Anterior cingulate cortex (tissue), 58 donors: ENCODE measurements around the gene PLEKHG7.
"Not testable (repeated sequence)": the region's sequence is repeated elsewhere in the genome, so short reads cannot be mapped to it uniquely, and the experiment has no call there.

Experiments
- DNase-seq, 58 donors: peaks; one replicate each; lab custom pipeline; 2025; lab: John Stamatoyannopoulos, UW

PLEKHG7 gene

DNA sequence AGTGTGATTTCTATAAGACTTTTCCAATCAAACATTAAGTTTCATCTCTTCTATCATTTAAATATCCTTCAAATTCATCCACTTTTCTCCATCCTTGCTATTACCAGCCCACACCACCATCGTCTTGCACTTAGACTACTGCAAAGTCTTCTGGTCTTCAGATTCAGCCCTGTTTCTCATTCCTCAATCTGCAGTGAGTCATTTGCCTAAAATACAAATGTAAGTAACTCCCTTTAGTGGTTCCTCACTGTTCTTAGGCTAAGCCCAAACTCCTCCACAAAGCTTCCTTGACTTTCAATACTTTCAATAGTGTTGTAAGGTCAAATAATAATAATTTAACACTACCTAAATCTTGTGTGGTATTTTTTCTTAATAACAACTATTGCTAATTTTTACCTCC lies 83.3 kb downstream of the PLEKHG7 start:
- no peak for DNase-seq

- DNase-seq: not testable (repeated sequence)
Measured at GRCh38 chr12:92794356-92794755, 91.6 kb downstream of the PLEKHG7 start.

DNA sequence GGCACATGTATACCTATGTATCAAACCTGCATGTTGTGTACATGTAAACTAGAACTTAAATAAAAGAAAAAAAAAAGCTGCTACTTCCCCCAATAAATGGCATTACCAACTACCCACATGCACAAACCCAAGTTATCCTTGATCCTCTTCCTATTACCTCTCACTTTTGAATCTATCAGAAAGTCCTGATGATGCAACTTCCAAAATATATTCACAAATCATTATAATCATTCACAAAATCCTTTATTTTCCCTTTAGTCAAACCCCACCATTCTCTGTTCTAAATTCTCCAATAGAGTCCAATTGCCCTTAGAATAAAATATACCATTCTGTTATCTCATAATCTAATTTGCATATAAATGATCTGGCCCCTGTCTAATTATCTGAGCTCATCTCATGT lies 92.0 kb downstream of the PLEKHG7 start:
- DNase-seq: no peak

GRCh38 chr12:92796650-92797049 lies 93.9 kb downstream of the PLEKHG7 start:
- DNase-seq: no peak

DNA sequence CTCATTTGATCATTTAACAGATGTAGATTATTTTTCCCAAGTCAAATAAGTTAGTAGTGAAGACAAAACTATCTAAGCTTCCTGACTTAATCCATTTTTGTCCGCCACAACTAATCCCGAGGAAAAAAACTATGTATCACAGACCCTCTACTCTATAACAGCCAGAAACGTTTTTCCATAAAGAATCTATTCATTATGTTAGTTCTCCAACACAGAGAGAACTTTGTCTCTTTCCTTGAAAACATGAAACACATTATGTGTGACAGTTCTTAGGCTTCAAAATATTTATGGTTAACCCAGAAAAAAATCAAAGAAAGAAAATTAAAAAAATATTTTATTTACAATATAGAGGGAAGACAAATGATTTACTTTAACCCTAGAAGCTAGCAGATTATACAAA lies 100.1 kb downstream of the PLEKHG7 start:
- no peak for DNase-seq

- DNase-seq: no peak
Measured at GRCh38 chr12:92803903-92804302, 101.1 kb downstream of the PLEKHG7 start.

- no peak for DNase-seq
Measured at GRCh38 chr12:92810370-92810769, 107.6 kb downstream of the PLEKHG7 start.

DNA sequence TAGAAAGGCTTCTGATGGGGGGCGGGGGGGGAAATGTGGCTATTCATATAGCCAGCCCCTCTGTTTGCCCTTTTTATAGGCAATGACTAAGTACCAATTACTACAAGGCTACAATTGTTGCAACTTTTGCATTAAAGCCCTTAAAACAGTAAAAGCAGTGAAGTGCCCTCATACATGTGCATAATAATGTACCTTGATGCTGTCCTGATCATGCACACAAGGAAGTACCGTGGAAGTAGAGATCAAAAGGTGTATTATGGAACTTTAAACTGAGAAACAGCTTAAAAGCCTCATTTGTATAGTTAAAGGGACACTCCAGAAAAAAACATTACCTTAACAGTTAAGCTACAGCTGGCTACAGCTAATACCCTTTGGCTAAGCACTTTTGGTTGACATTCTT lies 111.8 kb downstream of the PLEKHG7 start:
- DNase-seq: no peak

GRCh38 chr12:92821142-92821541 lies 118.4 kb downstream of the PLEKHG7 start:
- no peak for DNase-seq
